HL-60 (cell line): ENCODE measurements around the gene S100A6.

Experiments
- DNase-seq, 2 experiments: peaks; one replicate each; pipeline ENCODE4 v3.0.0-alpha.2; 2010 to 2020; ENCODE audit warnings: low read depth in 1 of 2, low spot score in 1 of 2
- H3K27ac ChIP-seq: fragments of 250-450 bp; sonication (Bioruptor Pico); replicated peaks from 2 replicates; pipeline ENCODE4 v1.5.1; 2020; ENCODE audit warnings: mild to moderate bottlenecking, moderate library complexity
- H3K27me3 ChIP-seq: fragments of 250-450 bp; sonication (Bioruptor Pico); 2 replicates; pipeline ENCODE4 v1.5.1; 2021; ENCODE audit warnings: mild to moderate bottlenecking, moderate library complexity; ENCODE audit not compliant: insufficient read depth, poor library complexity, severe bottlenecking
- H3K4me3 ChIP-seq: replicated peaks from 2 replicates; pipeline ENCODE4 v1.5.1; 2011; ENCODE audit warnings: mild to moderate bottlenecking, control low read depth, low read length; ENCODE audit not compliant: insufficient read depth
- GABPA ChIP-seq: IDR thresholded peaks from 2 replicates; pipeline ENCODE4 v1.6.1; 2012; ENCODE audit warnings: low read depth
- POLR2AphosphoS5 ChIP-seq: IDR thresholded peaks from 2 replicates; pipeline ENCODE4 v1.6.1; 2012; ENCODE audit warnings: low read depth
- SPI1 ChIP-seq: IDR thresholded peaks from 2 replicates; pipeline ENCODE4 v1.6.1; 2012; ENCODE audit warnings: low read depth, mild to moderate bottlenecking, borderline replicate concordance
- TF ChIP-seq, protein P1 (sequence below): IDR thresholded peaks from 2 replicates; pipeline ENCODE4 v1.6.1; 2012; ENCODE audit warnings: low read depth; ENCODE audit not compliant: insufficient replicate concordance
- TF ChIP-seq, protein P2 (sequence below): IDR thresholded peaks from one replicate; pipeline ENCODE4 v1.5.1; 2011; ENCODE audit warnings: low read length, control low read depth, inconsistent platforms; ENCODE audit not compliant: insufficient read depth

The S100A6 gene

DNA sequence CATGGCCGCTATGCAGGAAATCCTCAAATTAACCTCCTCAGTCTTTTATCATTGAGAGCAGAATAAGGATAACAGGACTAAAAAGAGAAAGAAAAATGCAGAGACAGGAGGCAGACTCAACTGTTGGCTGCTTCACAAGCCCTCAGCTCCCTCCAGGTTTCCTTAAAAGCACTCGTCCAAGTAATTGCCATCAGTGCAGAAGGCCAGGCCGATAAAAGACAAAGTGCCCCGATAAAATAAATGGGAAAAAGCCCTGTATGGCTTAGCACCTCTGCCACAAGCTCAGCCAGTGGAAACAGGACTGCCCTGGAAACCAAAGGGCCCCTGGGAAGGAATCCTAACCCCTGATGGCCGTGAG is 8.1 kb downstream of the S100A6 start:
- no peak for DNase-seq
- Histone ChIP-seq H3K27me3 (no peaks in the 10 kb centered on the region), H3K27ac (no peak overlapping the region), H3K4me3 (no peak overlapping the region)
- TF ChIP-seq, protein P1, sequence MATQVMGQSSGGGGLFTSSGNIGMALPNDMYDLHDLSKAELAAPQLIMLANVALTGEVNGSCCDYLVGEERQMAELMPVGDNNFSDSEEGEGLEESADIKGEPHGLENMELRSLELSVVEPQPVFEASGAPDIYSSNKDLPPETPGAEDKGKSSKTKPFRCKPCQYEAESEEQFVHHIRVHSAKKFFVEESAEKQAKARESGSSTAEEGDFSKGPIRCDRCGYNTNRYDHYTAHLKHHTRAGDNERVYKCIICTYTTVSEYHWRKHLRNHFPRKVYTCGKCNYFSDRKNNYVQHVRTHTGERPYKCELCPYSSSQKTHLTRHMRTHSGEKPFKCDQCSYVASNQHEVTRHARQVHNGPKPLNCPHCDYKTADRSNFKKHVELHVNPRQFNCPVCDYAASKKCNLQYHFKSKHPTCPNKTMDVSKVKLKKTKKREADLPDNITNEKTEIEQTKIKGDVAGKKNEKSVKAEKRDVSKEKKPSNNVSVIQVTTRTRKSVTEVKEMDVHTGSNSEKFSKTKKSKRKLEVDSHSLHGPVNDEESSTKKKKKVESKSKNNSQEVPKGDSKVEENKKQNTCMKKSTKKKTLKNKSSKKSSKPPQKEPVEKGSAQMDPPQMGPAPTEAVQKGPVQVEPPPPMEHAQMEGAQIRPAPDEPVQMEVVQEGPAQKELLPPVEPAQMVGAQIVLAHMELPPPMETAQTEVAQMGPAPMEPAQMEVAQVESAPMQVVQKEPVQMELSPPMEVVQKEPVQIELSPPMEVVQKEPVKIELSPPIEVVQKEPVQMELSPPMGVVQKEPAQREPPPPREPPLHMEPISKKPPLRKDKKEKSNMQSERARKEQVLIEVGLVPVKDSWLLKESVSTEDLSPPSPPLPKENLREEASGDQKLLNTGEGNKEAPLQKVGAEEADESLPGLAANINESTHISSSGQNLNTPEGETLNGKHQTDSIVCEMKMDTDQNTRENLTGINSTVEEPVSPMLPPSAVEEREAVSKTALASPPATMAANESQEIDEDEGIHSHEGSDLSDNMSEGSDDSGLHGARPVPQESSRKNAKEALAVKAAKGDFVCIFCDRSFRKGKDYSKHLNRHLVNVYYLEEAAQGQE = no peak
- no peak for TF ChIP-seq POLR2AphosphoS5
- TF ChIP-seq, protein P2, sequence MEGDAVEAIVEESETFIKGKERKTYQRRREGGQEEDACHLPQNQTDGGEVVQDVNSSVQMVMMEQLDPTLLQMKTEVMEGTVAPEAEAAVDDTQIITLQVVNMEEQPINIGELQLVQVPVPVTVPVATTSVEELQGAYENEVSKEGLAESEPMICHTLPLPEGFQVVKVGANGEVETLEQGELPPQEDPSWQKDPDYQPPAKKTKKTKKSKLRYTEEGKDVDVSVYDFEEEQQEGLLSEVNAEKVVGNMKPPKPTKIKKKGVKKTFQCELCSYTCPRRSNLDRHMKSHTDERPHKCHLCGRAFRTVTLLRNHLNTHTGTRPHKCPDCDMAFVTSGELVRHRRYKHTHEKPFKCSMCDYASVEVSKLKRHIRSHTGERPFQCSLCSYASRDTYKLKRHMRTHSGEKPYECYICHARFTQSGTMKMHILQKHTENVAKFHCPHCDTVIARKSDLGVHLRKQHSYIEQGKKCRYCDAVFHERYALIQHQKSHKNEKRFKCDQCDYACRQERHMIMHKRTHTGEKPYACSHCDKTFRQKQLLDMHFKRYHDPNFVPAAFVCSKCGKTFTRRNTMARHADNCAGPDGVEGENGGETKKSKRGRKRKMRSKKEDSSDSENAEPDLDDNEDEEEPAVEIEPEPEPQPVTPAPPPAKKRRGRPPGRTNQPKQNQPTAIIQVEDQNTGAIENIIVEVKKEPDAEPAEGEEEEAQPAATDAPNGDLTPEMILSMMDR = no peak
- TF ChIP-seq SPI1 = no peak
- no peak for TF ChIP-seq GABPA

DNA sequence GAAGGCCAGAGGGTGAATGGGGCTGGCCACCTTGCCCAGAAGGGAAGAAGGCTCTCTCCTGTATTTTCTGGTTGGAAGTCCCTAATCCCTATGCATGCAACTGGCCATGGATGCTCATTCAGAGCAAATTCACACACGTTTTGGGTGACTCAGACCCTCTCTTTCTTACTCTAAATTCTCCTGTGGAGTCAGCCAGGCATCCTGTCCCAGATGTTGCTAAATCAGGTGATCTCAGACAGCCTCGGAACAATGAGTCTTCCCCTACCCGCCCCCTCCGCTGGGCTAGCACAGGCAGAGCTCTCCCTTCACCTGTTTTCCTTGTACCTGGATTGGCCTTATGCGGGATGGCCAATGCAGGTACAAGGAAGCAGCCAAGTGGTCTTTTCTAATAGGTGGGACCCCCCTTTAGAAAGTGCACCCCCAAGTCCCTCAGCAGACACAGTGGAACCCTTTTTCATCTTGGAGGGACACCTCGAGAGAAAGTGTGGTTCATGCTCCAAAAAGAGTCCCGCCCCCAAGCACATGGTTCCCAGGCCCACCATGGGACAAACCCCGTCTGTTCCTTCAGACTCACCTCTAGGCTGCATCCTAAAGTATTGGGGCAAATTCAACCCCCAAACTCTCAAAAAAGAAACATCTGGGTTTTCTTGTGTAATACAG is 8.6 kb downstream of the S100A6 start:
- Histone ChIP-seq H3K4me3 (no peak overlapping the region), H3K27me3 (no peaks in the 10 kb centered on the region), H3K27ac (no peak overlapping the region)
- DNase-seq = no peak
- no peak for TF ChIP-seq SPI1
- TF ChIP-seq, protein P1 = no peak
- no peak for TF ChIP-seq GABPA
- TF ChIP-seq POLR2AphosphoS5 = no peak
- TF ChIP-seq, protein P2 = no peak

DNA sequence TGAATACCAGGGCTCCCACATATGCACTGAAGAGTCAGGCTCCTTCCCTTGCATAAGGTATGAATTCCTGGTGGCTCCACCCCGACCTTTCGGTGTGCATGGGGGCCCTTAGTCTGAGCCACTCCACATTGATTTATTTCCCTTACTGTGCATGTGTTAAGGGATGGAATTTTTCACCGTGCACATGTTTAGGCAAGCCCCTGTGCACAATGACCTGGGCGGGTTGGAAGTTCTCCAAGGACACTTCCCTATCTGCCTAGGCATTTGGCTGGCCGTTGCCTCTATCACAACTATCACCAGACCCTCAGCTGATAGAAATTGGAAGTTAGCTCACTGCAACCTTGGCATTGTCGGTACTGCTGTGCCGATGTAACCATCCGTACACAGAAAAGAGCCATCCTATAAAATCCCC is 9.7 kb downstream of the S100A6 start:
- DNase-seq = no peak
- no peak overlapping the region for H3K27ac ChIP-seq

More for the DNA sequence above, 9.7 kb downstream of the S100A6 start:
- Histone ChIP-seq H3K27me3 (no peaks in the 10 kb centered on the region), H3K4me3 (no peak overlapping the region)
- TF ChIP-seq, protein P2 = no peak
- peak; percentile 15; the same call in 1 of the 2 replicates for TF ChIP-seq SPI1
